HCT116 (cell line): ENCODE results near the gene TRIM27. TPM values are rescaled to one million over a fixed set of nuclear protein-coding genes. Genes with fewer than 3 reads are reported as not detected.

Experiments used
- ATAC-seq: fragments of 200-7000 bp; cut with Tn5 transposase; 2 replicates; pipeline ENCODE4 v1.9.1; 2020; ENCODE audit warnings: mild to moderate bottlenecking, moderate library complexity
- BruUV-seq: library from RNA; stranded (reverse); fragments of 400-500 nt; replicated peaks from 2 replicates; lab custom pipeline; 2021; lab: Mats Ljungman, UMichigan
- CTCF ChIA-PET: fragments of 300-600 bp; sonication (Branson Sonifier 250); formaldehyde crosslinking; loops from one replicate; lab custom pipeline; 2021; ENCODE audit warnings: antibody characterized with exemption; lab: Charles Lee
- POLR2A ChIA-PET: fragments of 300-600, 350-600 bp; sonication (Branson Sonifier 250); formaldehyde crosslinking; loops from one replicate; lab custom pipeline; 2021; ENCODE audit warnings: antibody characterized with exemption; lab: Charles Lee
- RAD21 ChIA-PET, 2 experiments: fragments of 300-600 bp; sonication (Branson Sonifier 250); formaldehyde crosslinking; loops; one replicate each; lab custom pipeline; 2023; ENCODE audit warnings: low total read pairs in 2 of 2; ENCODE audit not compliant: uncharacterized antibody in 2 of 2, unreplicated experiment in 2 of 2, low non-redundant PET in 1 of 2; lab: Charles Lee
- DNase-seq: peaks from one replicate; pipeline ENCODE4 v3.0.0-alpha.2; 2010; ENCODE audit warnings: low read depth, low spot score
- H2AFZ ChIP-seq: fragments of 200-600 bp; shearing (Covaris generic), sonication (generic); 2 replicates; pipeline ENCODE4 v1.6.1; 2017; ENCODE audit warnings: low read depth, mixed run types, mixed read lengths, antibody characterized with exemption, low read length; ENCODE audit not compliant: poor library complexity, severe bottlenecking
- H3K27ac ChIP-seq: 2 replicates; pipeline ENCODE4 v1.5.1; 2012; ENCODE audit warnings: low read depth, low read length
- H3K27me3 ChIP-seq: fragments of 200-600 bp; sonication (generic); 2 replicates; pipeline ENCODE4 v1.6.1; 2016; ENCODE audit warnings: mixed run types, low read length, mixed read lengths; ENCODE audit not compliant: insufficient read depth
- H3K36me3 ChIP-seq, 2 experiments: fragments of 200-500 bp in 1 of 2; fragments of 200-600 bp in 1 of 2; sonication (Bioruptor generic) in 1 of 2; sonication (generic) in 1 of 2; 2 replicates each; pipeline versions ENCODE4 v1.5.1 to v1.6.1; 2014 to 2016; ENCODE audit warnings: low read length in 2 of 2, inconsistent platforms in 1 of 2, mixed read lengths in 1 of 2, mixed run types in 1 of 2; ENCODE audit not compliant: insufficient read depth in 2 of 2, control insufficient read depth in 1 of 2
- H3K4me1 ChIP-seq, 2 experiments: fragments of 200-600 bp in 1 of 2; sonication (generic) in 1 of 2; 2 replicates each; pipeline versions ENCODE4 v1.5.1 to v1.6.1; 2012 to 2017; ENCODE audit warnings: low read length in 2 of 2, inconsistent platforms in 1 of 2, mild to moderate bottlenecking in 1 of 2, mixed read lengths in 1 of 2, mixed run types in 1 of 2, moderate library complexity in 1 of 2; ENCODE audit not compliant: insufficient read depth in 2 of 2, control insufficient read depth in 1 of 2
- H3K4me2 ChIP-seq: fragments of 200-600 bp; sonication (generic); 2 replicates; pipeline ENCODE4 v1.6.1; 2017; ENCODE audit warnings: mixed run types, low read length, mixed read lengths
- H3K4me3 ChIP-seq, 2 experiments: fragments of 200-600 bp in 1 of 2; sonication (generic) in 1 of 2; replicated peaks in 1 of 2; 2 replicates each; pipeline ENCODE4 v1.5.1; 2011 to 2016; ENCODE audit warnings: low read length in 2 of 2, control low read depth in 1 of 2, low read depth in 1 of 2, mild to moderate bottlenecking in 1 of 2, mixed read lengths in 1 of 2, mixed run types in 1 of 2
- H3K79me2 ChIP-seq: fragments of 200-600 bp; sonication (generic); 2 replicates; pipeline ENCODE4 v1.6.1; 2017; ENCODE audit warnings: mild to moderate bottlenecking, mixed run types, low read length, moderate library complexity, mixed read lengths; ENCODE audit not compliant: insufficient read depth
- H3K9ac ChIP-seq: fragments of 200-600 bp; sonication (generic); 2 replicates; pipeline ENCODE4 v1.6.1; 2016; ENCODE audit warnings: low read length, mixed read lengths
- H3K9me2 ChIP-seq: fragments of 200-600 bp; sonication (generic), shearing (Covaris generic); 2 replicates; pipeline ENCODE4 v1.6.1; 2017; ENCODE audit warnings: mixed run types, mild to moderate bottlenecking, moderate library complexity; ENCODE audit not compliant: insufficient read depth
- H3K9me3 ChIP-seq, 2 experiments: fragments of 200-500 bp in 1 of 2; fragments of 200-600 bp in 1 of 2; sonication (Bioruptor generic) in 1 of 2; sonication (generic) in 1 of 2; 2 replicates each; pipeline ENCODE4 v1.6.1; 2014 to 2017; ENCODE audit warnings: low read length in 2 of 2, mixed read lengths in 2 of 2, inconsistent platforms in 1 of 2, low read depth in 1 of 2, mild to moderate bottlenecking in 1 of 2, mixed run types in 1 of 2, moderate library complexity in 1 of 2; ENCODE audit not compliant: control insufficient read depth in 1 of 2, insufficient read depth in 1 of 2
- H4K20me1 ChIP-seq: fragments of 200-600 bp; sonication (generic), shearing (Covaris generic); 2 replicates; pipeline ENCODE4 v1.6.1; 2017; ENCODE audit warnings: mixed run types, mild to moderate bottlenecking, moderate library complexity; ENCODE audit not compliant: insufficient read depth
- CBX3 ChIP-seq: IDR thresholded peaks from 2 replicates; pipeline ENCODE4 v1.6.1; 2012; ENCODE audit warnings: low read depth
- CEBPB ChIP-seq: IDR thresholded peaks from 2 replicates; pipeline ENCODE4 v1.6.1; 2012; ENCODE audit warnings: low read depth
- EGR1 ChIP-seq: IDR thresholded peaks from 2 replicates; pipeline ENCODE4 v1.6.1; 2012; ENCODE audit warnings: low read depth
- EZH2 ChIP-seq: fragments of 200-600 bp; sonication (generic); IDR thresholded peaks from 2 replicates; pipeline ENCODE4 v1.6.1; 2017; ENCODE audit warnings: antibody characterized with exemption, mixed run types
- EZH2phosphoT487 ChIP-seq: fragments of 200-600 bp; IDR thresholded peaks from 2 replicates; pipeline ENCODE4 v1.6.1; 2018; ENCODE audit warnings: antibody characterized with exemption, borderline replicate concordance
- MAX ChIP-seq: IDR thresholded peaks from 2 replicates; pipeline ENCODE4 v1.6.1; 2012
- POLR2AphosphoS5 ChIP-seq: IDR thresholded peaks from 2 replicates; pipeline ENCODE4 v1.6.1; 2011; ENCODE audit warnings: mild to moderate bottlenecking, low read depth, low read length, moderate library complexity
- SIN3A ChIP-seq: IDR thresholded peaks from 2 replicates; pipeline ENCODE4 v1.6.1; 2012; ENCODE audit warnings: low read depth
- SP1 ChIP-seq: IDR thresholded peaks from 2 replicates; pipeline ENCODE4 v1.6.1; 2012; ENCODE audit warnings: low read depth
- SRF ChIP-seq: IDR thresholded peaks from 2 replicates; pipeline ENCODE4 v1.6.1; 2012; ENCODE audit warnings: low read depth
- TCF7L2 ChIP-seq: IDR thresholded peaks from 2 replicates; pipeline ENCODE4 v1.7.0; 2011; ENCODE audit warnings: borderline replicate concordance, inconsistent platforms; ENCODE audit not compliant: insufficient read depth, insufficient read length; ENCODE audit errors: extremely low read depth
- YY1 ChIP-seq: IDR thresholded peaks from 2 replicates; pipeline ENCODE4 v1.6.1; 2011; ENCODE audit warnings: low read length, low read depth, moderate library complexity, mild to moderate bottlenecking; ENCODE audit not compliant: insufficient replicate concordance; ENCODE audit errors: extremely low read depth
- ZFX ChIP-seq: fragments of 450-650 bp; IDR thresholded peaks from 2 replicates; pipeline ENCODE4 v1.6.1; 2017
- intact Hi-C: fragments of 100-400 bp; cut with micrococcal nuclease; formaldehyde crosslinking; loops from 2 replicates; pipeline ENCODE4 v1.10.0; 2022
- total RNA-seq: library from RNA; stranded (reverse); gene quantifications from one replicate; pipeline ENCODE4 v1.2.1, GENCODE V29; 2021; ENCODE audit not compliant: unreplicated experiment

The TRIM27 gene
- total RNA-seq, 1 experiment from 2014 or later, result 62.5 TPM

GRCh38 chr6:28922004-28922820 is 1.6 kb downstream of the TRIM27 start (continued):
- TF ChIP-seq EGR1 (no peak), TCF7L2 (no peak), SIN3A (peak; percentile 32; the same call in 1 of the 2 replicates), ZFX (no peak), SP1 (peak; percentile 11; the same call in 1 of the 2 replicates)

DNA sequence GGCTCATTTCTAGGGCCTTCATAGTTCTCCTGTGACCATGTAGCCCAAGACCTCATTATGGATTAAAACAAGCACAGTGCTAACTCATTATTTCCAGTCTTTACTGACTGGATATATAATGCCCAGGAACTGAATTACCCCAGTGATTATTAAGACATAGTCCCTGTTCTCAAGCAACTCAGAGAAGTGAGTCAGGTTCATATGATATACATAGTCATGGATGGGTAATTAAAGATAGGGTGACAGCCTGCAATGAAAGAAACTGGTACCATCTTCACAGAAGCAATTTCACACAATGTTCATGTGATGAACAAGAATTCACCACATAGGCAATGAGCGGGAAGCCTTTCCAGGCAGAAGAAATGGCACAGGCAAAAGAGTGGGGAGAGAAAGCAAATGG is 3.5 kb downstream of the TRIM27 start:
- no peaks in the 10 kb centered on the region for H4K20me1 ChIP-seq
- ATAC-seq, result no peak
- no peak overlapping the region for H2AFZ ChIP-seq
- no peak for DNase-seq
- intact Hi-C loops, result loop anchor here (5.0 kb wide), 1 partner anchor 1047 kb away; no protein-coding TSS in a partner anchor
- H3K79me2 ChIP-seq, result peaks cover 80% of the 10 kb centered on the region
- TF ChIP-seq ZFX (no peak), CBX3 (no peak), EZH2 (no peak), CEBPB (no peak), EGR1 (no peak), SRF (no peak), EZH2phosphoT487 (no peak), TCF7L2 (no peak), MAX (no peak), YY1 (no peak), POLR2AphosphoS5 (no peak)
- H3K4me1 ChIP-seq, result peaks cover 14 to 22% of the 10 kb centered on the region in 2 experiments
- H3K36me3 ChIP-seq, result peaks cover 34 to 56% of the 10 kb centered on the region in 2 experiments
- no peak overlapping the region for H3K9ac ChIP-seq
- H3K4me2 ChIP-seq, result no peak overlapping the region
- no TSS peak for BruUV-seq
- H3K9me3 ChIP-seq, result no peaks in the 10 kb centered on the region
- ChIA-PET CTCF (no interaction called here), RAD21 (no interaction called here), POLR2A (no interaction called here)
- H3K27ac ChIP-seq, result no peak overlapping the region
- H3K9me2 ChIP-seq, result no peaks in the 10 kb centered on the region
- no peaks in the 10 kb centered on the region for H3K27me3 ChIP-seq
- H3K4me3 ChIP-seq, result no peak overlapping the region
